Epithelial cell of esophagus (primary cell): ENCODE measurements around the gene OR10P1.
A peak's percentile ranks its signal among the peaks of the same experiment; 100 is the strongest.

Experiments
- DNase-seq: peaks from one replicate; pipeline ENCODE4 v3.0.0; 2010; ENCODE audit warnings: low read depth
- H3K4me3 ChIP-seq: 2 replicates; pipeline ENCODE4 v1.5.1; 2011; ENCODE audit warnings: mild to moderate bottlenecking, low read length, control low read depth
- CTCF ChIP-seq: IDR thresholded peaks from 2 replicates; pipeline ENCODE4 v1.5.1; 2011; ENCODE audit warnings: low read depth, mild to moderate bottlenecking, low read length, control low read depth, inconsistent platforms; ENCODE audit not compliant: insufficient read depth; ENCODE audit errors: missing control alignments

OR10P1 gene

GRCh38 chr12:55624056-55624455, 12.6 kb upstream of the OR10P1 start:
- H3K4me3 ChIP-seq = no peak overlapping the region
- TF ChIP-seq CTCF = no peak
- DNase-seq = peak; percentile 81

GRCh38 chr12:55626154-55626553, 10.5 kb upstream of the OR10P1 start:
- no peak for TF ChIP-seq CTCF
- no peak for DNase-seq
- H3K4me3 ChIP-seq = no peak overlapping the region

DNA sequence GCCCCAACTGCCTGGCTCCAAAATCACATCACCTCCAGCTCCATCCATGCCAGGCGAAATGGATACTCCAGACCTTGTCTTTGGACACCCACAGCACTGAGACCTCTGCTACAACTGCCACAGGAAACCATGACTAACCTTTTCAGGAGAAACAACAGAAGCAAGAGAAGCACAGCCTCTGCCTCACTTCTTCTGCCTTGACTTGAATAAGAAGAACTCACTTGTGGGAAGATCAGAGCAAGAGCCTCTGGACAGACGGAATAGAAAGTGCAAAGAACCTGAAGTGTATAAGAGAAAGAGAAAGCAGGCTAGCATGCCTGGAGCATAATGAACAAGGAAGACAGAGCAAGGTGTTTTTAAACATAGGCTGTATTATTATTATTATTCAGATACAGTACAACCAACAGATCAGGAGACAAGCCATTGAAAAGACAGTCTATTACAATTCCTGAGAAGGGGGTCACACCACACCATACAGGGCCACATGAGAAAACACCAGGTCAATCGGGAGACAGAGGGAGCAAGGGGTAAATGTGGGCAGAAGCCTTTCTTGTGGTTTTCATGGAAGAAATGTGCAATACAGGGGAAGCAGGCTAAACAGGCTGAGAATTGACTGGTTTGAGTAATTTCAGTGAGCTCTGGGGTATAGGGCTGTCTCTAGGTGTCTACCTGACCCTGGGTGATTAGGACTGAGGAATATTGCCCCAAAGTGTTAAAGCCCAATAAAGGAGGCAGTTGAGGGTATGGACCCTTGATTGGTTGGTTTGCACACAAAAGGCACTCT, 7.4 kb upstream of the OR10P1 start:
- DNase-seq = no peak
- no peak for TF ChIP-seq CTCF

GRCh38 chr12:55631056-55631455, 5.6 kb upstream of the OR10P1 start:
- DNase-seq = no peak
- no peak overlapping the region for H3K4me3 ChIP-seq
- TF ChIP-seq CTCF = no peak

More for the DNA sequence above, 7.4 kb upstream of the OR10P1 start:
- H3K4me3 ChIP-seq = no peak overlapping the region

GRCh38 chr12:55631733-55632132, 5.0 kb upstream of the OR10P1 start:
- H3K4me3 ChIP-seq = no peak overlapping the region
- TF ChIP-seq CTCF = no peak
- DNase-seq = no peak

DNA sequence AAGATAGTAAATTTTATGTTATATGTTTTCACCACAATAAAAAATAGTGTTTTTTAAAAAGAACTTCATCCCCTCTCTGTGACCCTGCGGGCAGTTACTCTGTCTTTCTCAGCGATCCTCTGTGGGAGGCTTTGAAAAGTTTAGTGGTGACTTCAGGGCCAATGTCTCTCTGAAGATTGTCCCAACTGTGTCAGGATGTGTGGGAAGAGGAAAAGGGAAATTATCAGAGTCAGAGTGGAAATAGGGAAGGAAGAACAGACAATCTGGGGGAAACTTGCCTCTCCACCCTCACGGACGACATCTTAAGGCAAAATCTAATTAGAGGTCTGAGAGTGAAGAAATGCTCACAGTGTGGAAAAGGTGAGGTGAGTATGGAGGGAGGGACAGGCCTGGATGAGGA, 3.5 kb upstream of the OR10P1 start:
- no peak overlapping the region for H3K4me3 ChIP-seq
- TF ChIP-seq CTCF = no peak
- no peak for DNase-seq

GRCh38 chr12:55636116-55636655, 506 bp upstream of the OR10P1 start:
- no peak for TF ChIP-seq CTCF
- DNase-seq = no peak
- H3K4me3 ChIP-seq = no peak overlapping the region
